B cell (primary cell): ENCODE measurements around the gene MLLT10.

ENCODE experiments used
- EZH2 ChIP-seq: IDR thresholded peaks from 2 replicates; pipeline ENCODE4 v1.6.1; 2012; ENCODE audit warnings: borderline replicate concordance, low read depth, mild to moderate bottlenecking, moderate library complexity, low read length; ENCODE audit not compliant: insufficient read depth, poor library complexity, severe bottlenecking
- TF ChIP-seq, protein P1 (sequence below): fragments of 200-600 bp; IDR thresholded peaks from one replicate; pipeline ENCODE4 v1.8.0; 2022; ENCODE audit warnings: antibody characterized with exemption, mild to moderate bottlenecking

DNA sequence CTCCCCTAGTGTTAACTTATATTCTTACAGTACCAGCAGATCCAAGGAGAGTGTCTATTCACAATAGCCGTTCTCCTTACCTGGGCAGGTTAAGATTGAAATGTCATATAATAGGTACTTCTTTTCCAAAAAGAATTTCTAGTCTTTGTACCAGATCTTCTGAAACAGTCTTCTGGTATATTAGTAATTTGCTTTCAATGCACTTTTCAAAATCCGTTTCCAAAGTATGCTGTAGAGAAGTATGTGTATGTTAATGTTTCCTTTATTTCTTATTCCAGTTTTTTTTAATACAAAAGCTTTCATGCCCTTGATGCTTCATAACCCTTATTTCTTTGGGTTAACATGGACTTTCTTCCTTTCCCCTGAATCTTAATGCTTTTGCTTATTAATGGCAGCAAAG, 188.2 kb downstream of the MLLT10 start:
- TF ChIP-seq, protein P1, sequence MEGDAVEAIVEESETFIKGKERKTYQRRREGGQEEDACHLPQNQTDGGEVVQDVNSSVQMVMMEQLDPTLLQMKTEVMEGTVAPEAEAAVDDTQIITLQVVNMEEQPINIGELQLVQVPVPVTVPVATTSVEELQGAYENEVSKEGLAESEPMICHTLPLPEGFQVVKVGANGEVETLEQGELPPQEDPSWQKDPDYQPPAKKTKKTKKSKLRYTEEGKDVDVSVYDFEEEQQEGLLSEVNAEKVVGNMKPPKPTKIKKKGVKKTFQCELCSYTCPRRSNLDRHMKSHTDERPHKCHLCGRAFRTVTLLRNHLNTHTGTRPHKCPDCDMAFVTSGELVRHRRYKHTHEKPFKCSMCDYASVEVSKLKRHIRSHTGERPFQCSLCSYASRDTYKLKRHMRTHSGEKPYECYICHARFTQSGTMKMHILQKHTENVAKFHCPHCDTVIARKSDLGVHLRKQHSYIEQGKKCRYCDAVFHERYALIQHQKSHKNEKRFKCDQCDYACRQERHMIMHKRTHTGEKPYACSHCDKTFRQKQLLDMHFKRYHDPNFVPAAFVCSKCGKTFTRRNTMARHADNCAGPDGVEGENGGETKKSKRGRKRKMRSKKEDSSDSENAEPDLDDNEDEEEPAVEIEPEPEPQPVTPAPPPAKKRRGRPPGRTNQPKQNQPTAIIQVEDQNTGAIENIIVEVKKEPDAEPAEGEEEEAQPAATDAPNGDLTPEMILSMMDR, result no peak
- TF ChIP-seq EZH2, result no peak
